NCI-H526 (cell line): ENCODE data around the gene AOAH.

Source experiments
- DNase-seq, 2 experiments: peaks; one replicate each; lab custom pipeline; 2025; lab: John Stamatoyannopoulos, UW

AOAH gene

DNA sequence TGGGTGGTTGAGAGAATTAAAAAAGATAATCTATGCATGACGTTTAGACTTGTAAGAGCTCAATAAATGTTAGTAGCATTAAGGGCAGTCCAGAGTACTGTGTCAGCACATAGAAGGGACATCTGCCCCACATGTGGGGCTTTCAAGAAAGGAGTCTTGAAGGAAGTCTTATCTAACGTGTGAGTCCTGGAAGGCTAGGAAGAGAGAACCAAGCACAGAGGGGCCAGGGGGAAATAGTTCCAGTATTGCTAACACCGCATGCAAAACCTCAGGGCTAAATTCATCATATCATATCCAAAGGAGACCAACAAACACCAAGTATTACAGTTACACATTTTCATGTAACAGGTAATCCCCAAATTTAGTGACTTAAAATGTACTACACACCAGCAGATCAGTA is 122.7 kb downstream of the AOAH start:
- DNase-seq: no peak

DNA sequence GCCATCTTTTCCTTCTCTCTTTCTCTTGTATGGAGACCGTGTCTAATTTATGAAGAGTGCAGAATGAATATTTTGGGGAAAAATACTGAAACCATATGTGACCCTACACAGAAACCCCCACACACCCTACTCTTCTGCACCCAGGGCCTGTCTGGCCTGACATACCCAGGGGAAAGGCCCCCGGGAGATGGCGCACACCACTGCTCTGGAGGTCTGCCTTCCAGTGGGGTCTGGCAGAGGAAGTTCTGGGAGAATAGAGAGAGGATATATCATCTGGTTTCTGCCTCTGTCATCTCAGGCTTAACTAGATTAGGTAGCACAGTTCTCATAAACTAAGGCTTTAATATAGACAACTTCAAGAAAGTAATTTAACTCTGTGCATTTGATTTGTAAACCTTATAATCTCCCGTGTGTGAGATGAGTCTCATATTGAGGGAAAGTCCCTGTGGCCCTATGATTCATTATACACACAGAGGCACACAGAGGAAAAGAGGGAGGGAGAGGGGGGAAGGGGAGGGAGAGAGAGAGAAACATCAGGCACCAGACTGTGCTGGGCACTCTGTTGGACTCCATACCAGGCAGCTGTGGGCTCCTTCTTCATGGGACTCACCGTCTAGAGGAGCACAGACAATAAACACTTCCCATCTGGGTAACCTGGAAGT is 123.3 kb downstream of the AOAH start:
- DNase-seq: no peak

DNA sequence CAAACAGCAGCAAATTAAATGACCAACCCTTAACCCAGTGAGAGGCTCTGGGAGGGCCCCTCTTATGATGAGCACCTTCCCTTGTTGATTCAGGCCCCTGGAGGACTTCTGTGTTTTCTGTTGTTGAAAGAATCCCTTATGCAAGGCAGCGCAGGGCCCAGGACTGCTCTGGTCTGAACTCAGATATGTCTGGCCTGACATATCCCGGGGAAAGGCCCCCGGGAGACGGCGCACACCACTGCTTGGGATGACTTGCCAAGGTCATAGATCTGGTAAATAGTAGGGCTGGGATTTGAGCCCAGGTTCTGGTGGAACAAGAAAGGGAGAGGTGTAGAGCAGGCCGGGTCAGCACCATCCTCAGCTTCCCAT is 124.0 kb downstream of the AOAH start:
- DNase-seq: no peak

DNA sequence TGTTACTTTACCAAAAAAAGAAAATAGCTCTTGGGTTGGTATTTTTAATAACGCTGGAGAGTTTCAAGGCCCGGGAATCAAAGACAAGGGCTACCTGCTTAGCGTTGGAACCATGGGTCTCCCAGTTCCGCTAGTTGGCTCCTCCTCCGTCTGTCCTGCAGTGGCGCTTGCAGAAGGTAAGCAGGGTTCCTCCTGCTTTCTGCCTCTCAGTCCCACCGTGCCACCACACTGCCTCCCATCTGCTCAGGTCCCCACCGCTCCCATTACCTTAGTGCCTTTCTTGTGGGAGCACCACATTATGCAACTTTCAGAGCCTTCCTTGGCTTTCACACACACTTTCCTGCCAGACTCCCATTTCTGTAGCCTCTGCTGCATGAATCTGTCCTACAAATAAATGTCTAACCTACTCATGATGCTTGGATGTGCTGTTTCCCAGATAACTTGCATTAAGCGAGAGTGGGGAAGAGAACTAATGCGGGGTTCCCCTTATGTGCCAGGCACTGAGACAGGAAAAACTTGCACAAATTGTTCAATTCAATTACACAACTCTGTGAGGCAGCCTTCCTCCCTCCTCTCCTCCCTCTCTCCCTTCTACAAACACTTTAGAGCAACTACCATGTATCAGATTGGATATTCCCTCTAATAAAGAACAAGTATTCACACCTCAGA is 124.5 kb downstream of the AOAH start:
- DNase-seq: no peak

DNA sequence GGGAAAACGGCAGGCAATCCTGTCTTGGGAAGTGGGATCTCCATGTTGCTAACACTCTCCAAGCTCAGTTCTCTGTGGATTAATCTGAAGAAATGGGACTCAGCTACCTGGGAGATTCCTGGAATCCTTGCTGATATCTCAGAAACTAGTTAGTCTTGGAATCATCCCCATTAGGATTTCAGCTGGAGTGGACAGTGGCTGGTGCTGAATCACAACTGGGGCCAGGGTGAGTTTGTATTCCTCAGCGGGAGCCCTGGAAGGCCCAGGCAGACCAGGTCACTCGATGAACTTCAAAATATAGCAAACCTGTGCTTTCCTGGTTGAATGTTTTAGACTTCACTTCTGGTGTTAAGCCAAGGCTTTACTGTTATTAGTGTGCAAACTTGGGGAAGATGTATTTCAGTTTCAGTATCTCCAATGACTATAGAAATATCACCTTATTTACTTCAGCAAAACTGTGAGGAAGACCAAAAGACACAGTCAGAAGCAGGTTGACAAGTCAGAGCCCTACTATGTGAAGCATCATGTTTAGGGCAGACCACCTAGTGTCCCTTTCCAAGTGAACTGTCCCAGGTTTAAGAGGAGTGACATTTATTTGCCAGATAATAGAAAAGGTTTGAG is 126.1 kb downstream of the AOAH start:
- DNase-seq: no peak

DNA sequence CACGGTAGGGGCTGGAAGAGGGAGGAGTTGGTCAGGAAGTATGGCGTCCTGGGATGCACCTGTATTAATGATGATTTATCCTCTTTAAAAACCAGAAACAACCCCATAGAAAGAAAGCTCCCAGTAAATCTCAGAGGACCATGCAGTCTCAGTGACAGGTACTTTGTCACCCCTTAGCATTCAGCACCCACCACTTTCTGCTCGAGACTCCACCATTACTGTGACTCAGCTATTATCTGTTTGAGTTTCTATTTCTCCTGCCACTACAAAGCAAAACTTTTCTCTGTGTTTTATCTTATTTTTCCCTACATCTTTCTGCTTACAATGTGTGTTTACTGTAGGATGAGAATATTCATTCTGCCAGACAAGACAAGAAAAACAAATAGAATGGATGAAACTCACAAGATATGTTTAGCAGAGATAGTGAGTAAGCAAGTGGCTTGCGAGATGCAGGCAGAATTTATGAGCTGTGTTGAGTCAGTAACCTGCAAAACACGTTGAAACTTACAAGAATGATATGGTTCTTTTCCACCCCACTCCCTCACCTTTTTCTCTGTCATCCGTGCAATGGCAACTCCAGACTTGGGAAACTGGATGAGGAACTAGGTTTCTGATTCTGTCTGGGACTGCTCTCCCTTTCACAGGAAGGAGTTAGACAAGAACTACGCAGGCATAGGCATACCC is 127.1 kb downstream of the AOAH start:
- DNase-seq: no peak

DNA sequence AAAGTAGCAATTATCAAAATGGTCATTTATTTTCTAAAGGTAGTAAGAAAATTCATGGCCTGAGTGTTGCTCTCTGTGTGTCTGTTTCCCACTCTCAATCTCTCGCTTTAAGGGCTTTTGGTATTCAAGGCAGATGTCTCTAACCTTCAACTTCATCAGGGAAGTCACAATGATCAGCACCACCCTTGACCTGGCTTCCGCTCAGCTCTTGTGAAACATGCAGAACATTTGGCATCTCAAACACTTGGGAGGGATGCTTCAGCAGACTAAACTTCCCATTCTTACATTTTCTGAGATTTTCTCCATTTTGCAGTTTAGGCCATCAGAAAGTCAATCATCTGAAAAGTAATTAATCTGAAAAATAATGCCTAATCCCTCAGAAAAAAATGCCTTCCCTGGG is 129.8 kb downstream of the AOAH start:
- no peak for DNase-seq

DNA sequence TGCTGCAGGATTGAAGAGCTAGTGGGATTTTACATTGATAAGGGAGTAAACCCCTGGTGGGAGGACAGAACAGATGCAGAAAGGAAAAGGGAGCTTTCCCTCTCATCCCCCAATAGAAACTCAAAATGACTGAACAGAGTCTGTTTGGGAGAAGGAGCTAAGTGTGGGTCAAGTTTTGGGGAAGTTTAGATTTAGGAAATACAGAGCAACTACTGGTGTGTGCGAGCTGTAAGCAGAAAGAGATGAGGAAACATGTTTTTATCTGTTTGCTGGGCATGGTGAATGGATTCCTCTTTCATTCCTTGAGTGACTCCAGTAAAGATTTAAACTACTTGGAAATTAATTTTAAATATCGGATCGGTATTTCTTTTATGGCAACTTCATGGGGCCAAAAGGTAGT is 132.7 kb downstream of the AOAH start:
- DNase-seq: no peak

DNA sequence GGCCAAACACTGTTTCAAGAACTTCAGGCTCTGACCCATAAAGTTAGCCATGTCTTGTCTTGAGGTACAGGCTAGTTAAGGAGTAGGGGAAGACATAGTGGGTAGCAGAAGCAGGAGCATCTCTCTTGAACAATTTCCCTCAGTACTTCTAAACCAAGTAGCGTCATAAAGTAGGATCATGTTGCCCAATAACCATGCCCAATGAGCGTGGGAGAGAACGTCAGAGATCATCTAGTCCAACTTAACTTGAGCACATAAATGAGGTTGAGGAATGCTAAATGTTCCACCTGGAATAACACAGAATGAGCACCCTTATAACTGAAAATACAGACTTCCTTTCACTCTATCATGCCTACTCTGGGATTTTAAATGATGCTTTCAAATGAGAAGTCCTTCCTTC is 134.9 kb downstream of the AOAH start:
- no peak for DNase-seq

DNA sequence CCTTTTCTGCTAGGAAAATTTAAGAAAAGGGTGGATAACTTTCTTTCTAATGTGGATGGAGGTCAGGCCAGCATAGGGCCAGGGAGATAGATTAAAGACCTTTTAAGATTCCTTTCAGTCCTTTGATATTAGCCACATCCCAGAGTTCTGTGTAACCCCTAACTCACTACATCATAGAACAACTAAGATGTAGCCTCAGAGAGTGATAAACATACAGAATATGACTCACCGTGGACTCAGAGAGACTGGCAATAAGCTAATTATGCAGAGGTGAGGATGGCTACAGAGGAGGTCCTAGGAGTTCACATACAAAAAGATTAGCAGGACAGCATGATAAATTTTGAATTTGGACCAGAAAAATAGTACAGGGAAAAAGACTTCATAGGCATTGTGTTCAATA is 141.0 kb downstream of the AOAH start:
- no peak for DNase-seq

DNA sequence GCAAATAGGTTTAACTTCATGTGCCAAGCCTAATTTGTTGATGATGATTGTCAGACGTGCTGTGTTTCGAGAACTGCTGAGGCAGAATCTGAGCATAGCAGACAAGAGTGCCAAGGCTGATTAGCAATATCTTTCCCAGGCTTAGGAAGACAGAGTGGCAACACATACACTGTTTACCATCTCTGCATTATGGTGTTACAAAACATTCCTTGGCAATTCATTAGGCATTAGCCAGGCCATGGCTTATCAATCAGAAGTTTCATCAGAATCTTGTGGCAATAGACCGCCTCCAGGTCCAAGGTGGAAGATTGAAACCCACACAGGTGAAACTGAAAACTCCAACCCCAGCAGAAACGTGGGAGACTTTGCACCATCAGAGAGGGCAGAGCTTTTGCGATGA is 148.5 kb downstream of the AOAH start:
- no peak for DNase-seq

DNA sequence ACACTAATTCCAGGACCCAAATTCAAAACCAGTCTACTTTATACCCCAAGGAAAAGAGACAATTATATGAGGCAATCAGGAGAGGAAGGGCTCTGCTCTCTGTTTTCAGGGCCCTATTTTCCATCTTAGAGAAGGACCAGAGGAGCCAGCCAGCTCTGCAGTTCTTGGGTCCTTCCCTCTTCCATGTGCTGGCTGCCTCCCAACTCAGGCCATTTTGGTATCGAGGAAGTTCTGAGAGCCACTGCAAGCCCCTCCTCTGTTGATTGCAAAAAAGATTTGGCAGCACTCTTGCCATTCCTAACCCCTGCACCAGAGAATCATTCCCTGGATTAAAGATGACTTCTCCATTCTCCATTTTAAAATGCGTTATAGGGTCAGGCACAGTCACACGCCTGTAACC is 151.2 kb downstream of the AOAH start:
- no peak for DNase-seq

DNA sequence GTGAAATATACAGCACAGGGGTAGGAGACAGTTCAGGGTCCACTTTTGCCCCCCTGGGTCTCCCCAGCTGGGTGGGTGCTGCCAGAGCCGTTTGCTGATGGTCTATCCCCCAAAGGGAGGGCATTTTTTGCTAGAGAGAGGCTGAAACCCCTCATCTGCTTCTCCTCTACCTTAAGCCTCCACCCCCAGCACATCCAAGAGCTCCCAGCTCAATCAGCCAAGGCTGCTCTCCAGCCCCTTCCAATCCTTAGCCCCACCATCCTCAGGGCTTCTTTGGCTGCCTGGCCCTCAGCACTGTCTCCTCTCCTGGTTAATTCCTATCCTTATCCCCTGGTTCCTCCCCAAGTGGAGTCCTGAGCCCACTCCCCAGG is 153.1 kb downstream of the AOAH start:
- no peak for DNase-seq

DNA sequence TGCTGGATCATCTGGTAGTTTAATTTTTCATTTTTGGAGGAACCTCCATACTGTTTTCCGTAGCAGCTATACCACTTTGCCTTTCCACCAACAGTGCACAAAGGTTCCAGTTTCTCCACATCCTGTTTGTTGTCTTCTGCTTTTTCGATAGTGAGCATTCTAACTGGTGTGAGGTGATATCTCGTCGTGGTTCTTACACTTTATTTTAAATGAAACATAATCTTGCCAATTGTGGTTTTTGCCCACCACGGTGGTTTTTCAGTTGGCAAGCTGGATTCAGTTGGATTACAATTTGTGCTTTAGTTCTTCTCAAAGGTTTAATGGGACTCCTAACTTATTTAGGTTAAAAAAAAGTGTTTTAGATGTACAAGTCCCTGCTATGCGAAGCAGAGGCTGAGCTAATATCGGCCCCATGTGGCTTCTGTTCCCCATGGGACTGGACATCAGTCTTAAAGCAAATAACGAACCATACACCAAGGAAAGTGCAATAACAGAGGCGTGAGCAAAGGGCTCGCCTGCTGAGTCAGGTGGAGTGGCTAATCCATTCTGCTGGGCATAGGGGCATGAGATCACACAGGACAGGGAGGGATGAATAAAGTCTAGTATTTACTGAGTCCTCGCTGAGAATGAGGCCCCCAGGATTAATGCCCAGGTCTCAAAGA is 153.6 kb downstream of the AOAH start:
- DNase-seq: no peak

DNA sequence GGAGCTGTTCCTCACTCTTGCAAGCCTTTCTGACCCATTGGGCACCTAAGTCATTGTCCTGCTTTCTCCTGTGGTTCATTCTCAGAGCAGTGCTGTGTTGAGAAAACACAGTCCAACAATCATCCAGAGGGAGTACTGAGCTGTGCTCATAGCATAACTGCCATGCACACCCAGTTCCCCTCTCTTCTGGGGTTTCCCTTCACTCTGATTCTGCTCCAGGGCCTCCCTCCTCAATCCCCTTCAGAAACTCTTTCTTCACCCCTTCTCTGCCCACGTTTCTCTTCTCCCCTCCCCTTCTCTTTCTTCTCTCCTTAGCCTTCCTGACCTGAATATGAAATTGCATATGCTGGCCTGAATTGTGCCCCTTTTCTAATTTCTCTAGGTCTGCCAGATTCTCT is 155.8 kb downstream of the AOAH start:
- DNase-seq: no peak

DNA sequence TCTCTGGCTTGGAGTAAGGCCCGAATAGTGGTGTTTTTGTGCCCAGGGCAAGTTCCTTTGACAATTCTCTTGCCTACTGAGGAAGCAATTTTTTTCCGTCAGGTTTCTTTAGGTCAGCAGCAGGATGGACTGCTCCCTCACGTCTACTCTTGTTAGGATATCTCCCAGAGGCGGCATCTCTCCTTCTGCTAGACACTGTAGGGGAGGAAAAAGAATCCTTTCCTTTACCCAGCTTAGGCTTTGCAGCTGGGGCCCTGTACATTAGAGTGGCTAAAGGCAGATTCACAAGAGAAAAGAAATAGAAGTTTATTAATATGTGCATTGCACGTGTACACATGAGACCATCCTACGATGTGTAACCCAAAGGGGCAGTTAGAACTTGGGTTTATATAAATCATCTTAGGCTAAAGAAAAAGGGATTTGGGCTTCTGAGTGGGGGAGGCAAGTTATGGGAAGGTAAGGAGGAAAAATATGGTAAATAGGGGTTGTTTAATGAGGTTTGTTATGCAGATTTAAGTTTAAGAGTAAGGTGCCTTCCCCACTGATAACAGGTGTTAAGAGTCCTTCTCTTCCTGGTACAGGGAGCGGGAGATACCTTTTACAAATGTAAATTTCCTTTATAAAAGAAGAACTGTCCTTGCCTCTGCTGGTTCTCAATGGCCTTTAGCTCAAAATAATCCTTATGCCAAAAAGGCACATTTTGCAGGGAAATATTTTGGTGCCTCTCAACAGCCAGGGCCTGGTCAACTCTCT is 156.4 kb downstream of the AOAH start:
- DNase-seq: no peak

DNA sequence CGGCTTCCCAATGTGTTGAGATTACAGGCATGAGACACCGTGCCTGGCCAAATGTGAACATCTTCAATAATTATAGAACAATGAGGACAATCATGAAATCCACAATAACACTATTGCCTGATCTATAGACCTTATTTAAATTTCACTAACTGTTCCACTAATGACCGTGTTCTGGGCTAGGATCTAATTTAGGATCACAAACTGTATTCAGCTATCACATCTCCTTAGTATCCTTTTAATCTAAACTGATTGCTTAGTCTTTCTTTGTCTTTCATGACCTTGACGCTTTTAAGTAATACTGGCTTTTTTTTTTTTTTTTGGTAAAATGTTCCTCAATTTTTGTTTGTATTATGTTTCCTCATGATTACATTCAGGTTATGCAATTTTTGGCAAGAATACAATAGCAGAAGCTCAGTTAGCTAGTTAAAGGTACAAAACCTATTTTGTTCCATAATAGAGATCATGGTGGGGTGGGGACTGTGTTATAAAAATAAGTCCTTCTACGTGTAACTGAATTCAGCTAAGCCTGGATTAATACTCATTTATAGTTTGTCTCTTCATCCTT is 158.4 kb downstream of the AOAH start:
- DNase-seq: no peak

DNA sequence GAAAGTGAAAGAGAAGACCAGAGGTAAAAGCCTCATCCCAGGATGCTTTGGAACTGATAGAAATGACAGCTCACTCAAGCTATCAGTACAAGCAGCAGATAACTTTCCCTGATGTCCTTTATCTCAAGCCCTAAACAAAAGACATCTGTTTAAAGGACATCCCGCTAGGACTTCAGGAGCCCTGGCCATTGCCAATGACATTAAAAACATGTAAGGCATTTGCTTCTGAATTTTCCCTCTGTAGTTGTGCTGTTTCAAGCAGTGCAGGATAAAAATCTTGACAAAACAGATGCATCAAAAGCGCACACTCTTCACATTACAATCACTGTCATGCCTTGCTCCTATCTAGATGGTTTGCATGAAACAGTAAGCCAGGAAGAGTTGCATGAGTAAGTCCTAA is 159.8 kb downstream of the AOAH start:
- no peak for DNase-seq

DNA sequence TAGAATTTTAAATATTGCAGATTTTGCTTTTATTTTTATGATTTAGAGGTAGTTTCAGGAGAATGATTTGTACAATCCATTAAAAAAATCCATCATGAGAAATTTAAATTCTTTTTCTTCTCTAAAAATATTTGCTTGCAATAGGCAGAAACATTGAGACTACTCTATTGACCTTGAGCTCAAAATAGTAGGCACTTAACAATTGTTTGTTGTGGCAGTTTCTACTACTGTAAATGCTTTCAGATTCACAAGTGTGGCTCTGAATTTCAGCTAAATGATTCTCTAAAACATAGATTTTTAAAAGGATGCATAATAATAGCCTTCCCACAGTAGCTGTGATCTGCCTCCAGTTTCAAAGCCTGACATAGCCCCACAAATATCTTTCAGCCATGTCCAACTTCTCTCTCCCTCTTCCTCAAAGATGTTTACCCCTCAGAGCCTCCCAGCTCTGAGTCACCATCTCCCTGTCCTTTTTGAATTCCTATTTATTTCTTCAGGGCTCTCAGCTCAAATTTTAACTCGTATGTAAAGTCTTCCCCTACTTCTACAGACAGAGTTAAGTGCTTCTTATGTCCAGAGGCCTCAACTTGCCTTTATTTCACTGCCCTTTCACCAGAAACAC is 160.5 kb downstream of the AOAH start:
- DNase-seq: no peak

DNA sequence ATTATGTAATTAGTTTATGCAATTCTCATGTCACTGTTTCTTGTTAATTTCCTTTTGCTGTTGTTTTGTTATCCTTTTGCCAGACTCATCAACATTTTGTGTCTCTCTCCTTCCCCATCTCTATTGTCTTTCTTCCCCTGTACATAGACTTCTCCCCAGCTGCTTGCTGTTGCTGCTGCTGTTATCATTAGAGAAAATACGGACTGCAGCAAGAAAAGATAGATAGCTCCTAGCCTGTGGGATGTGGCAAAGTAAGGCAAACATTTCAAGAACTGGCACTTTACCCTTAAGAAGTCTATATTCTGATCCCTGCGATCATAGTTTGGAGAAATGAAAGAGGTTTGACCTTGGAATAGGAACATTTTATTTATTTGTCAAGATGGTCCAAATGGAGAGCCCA is 162.2 kb downstream of the AOAH start:
- DNase-seq: no peak

DNA sequence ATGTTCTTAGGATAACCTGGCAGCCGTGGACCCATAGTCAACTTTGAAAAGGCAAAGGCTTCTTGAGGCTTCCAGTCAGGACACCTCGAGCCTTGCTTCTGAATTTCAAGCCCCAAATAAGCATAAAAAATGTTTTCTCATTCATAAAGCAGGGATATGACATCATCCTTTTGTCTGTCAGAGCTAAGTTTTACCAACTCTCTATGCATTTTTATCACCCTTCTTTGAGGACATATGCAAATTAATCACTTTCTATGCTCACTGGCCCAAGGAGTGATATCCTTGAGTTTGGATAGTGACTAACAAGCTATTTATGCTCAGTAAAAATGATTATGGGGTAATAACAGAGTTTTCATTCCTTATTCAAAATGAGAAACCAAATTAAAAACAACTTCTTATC is 175.3 kb downstream of the AOAH start:
- no peak for DNase-seq
